Astrocyte (in vitro differentiated cells and primary cell): Measurements from ENCODE around the gene C6.
"Not testable (repeated sequence)": the region's sequence is repeated elsewhere in the genome, so short reads cannot be mapped to it uniquely, and the experiment has no call there.

ENCODE experiments used
- CTCF ChIP-seq: IDR thresholded peaks from 2 replicates; pipeline ENCODE4 v1.5.1; 2011; ENCODE audit warnings: low read depth, mild to moderate bottlenecking, inconsistent platforms, low read length, moderate library complexity; ENCODE audit not compliant: insufficient read depth
- EZH2 ChIP-seq: IDR thresholded peaks from 2 replicates; pipeline ENCODE4 v1.6.1; 2012; ENCODE audit warnings: mild to moderate bottlenecking, low read length, inconsistent platforms; ENCODE audit not compliant: insufficient read depth

DNA sequence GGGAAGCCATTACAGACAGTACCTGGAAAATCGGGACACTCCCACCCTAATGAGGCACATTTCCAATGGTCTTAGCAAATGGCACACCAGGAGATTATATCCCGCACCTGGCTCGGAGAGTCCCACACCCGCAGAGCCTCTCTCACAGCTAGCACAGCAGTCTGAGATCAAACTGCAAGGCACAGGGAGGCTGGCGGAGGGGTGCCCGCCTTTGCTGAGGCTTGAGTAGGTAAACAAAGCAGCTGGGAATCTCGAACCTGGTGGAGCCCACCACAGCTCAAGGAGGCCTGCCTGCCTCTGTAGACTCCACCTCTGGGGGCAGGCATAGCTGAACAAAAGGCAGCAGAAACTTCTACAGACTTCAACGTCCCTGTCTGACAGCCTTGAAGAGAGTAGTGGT lies 7.9 kb downstream of the C6 start:
- TF ChIP-seq EZH2, CTCF: not testable (repeated sequence)
